Measurements from ENCODE around the gene STK4.

DNA sequence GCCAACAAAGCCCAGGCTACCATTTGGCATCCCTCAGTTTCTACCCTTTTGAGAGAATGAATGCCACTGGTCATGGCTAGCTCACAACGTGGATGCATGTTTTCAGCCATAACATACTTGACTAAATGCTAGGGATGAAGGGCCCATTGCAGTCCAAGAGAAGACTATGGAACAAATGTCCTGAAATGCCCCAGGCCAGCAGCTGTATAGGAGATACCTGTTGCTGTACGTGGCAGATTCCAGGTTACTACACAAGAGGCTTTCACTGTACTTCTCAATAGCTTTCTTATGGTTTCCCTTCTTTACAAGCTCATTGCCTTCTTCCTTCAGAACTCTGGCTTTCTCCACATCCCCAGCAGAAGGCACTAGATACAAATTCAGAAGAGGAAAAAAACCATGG is 17.8 kb upstream of the STK4 start:
- TF ChIP-seq, protein P1, sequence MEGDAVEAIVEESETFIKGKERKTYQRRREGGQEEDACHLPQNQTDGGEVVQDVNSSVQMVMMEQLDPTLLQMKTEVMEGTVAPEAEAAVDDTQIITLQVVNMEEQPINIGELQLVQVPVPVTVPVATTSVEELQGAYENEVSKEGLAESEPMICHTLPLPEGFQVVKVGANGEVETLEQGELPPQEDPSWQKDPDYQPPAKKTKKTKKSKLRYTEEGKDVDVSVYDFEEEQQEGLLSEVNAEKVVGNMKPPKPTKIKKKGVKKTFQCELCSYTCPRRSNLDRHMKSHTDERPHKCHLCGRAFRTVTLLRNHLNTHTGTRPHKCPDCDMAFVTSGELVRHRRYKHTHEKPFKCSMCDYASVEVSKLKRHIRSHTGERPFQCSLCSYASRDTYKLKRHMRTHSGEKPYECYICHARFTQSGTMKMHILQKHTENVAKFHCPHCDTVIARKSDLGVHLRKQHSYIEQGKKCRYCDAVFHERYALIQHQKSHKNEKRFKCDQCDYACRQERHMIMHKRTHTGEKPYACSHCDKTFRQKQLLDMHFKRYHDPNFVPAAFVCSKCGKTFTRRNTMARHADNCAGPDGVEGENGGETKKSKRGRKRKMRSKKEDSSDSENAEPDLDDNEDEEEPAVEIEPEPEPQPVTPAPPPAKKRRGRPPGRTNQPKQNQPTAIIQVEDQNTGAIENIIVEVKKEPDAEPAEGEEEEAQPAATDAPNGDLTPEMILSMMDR (IDR thresholded peaks at IDR 0.05), result no peak
- TF ChIP-seq POLR2A (IDR thresholded peaks at IDR 0.05), result no peak

All from testis (tissue), 2 donors.